ENCODE data around the gene NQO2.

The NQO2 gene

DNA sequence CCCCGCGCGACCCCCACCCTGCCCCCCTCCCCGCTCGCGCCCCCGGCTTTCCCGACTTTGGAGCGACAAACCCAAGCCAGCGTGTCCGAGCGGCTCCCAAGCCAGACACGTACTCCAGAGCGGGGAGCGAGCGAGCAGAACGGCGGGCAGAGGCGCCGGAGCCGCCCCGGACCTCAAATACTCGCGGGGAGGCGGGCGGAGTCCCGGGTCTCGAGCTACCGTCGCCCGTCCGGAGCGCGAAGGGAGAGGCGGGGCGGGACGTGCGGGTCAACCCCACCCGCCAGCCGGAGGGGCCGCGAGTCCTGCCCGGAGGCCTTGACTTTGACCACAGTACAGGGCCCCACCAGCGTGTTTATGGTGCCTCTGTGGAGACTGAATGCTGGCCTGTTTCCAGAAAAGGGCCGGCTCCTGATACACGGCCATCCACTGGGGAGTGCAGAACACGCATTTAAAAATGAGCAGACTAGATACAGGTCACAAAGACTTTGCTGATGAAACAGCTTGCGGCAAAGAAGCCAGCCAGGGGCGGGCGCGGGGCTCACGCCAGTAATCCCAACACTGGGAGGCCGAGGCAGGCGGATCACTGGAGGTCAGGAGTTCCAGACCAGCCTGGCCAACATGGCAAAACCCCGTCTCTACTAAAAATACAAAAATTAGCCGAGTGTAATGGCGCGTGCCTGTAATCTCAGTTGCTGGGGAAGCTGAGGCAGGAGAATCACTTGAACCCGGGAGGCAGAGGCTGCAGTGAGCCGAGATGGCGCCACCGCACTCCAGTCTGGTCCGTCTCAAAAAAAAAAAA lies 28.1 kb upstream of the NQO2 start, which contains the start of gene SERPINB6:
TSS of gene SERPINB6 (minus strand) at position 148 of the 799 bp plus-strand sequence. CDS start 12,235 bp downstream, outside the sequence.
- ChIA-PET POLR2A (interaction anchor here (0.5 to 2.0 kb wide), 13 partner anchors 9 to 278 kb away, joined by 3 to 25 read pairs (median 4); partner anchors contain the start of genes BPHL, NQO2 and SERPINB1), CTCF (interaction anchor here (0.5 to 1.6 kb wide), 4 partner anchors 9 to 154 kb away, joined by 3 to 5 read pairs (median 3); no protein-coding TSS in a partner anchor)
- peaks cover 6% of the 10 kb centered on the region for H3K4me1 ChIP-seq (ENCODE audit: control insufficient read depth, insufficient read depth, low read length)
- H3K4me3 ChIP-seq (ENCODE audit: low read depth, low read length), result peak within 1 kb of the TSS; percentile 70
- H3K36me3 ChIP-seq (ENCODE audit: control insufficient read depth in 2 of 2, insufficient read depth in 1 of 2, low read length in 2 of 2), result peaks cover 0 to 4% of the 10 kb centered on the region in 2 experiments; a peak in 1 of 3 replicates
- H3K9me3 ChIP-seq (ENCODE audit: control insufficient read depth, insufficient read depth, low read depth, low read length), result no peaks in the 10 kb centered on the region
- H3K27ac ChIP-seq (ENCODE audit: extremely low read depth, low read depth, low read length), result peak within 1 kb of the TSS; percentile 90
- TF ChIP-seq, protein P1, sequence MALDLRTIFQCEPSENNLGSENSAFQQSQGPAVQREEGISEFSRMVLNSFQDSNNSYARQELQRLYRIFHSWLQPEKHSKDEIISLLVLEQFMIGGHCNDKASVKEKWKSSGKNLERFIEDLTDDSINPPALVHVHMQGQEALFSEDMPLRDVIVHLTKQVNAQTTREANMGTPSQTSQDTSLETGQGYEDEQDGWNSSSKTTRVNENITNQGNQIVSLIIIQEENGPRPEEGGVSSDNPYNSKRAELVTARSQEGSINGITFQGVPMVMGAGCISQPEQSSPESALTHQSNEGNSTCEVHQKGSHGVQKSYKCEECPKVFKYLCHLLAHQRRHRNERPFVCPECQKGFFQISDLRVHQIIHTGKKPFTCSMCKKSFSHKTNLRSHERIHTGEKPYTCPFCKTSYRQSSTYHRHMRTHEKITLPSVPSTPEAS (tag by site-specific recombination; IDR thresholded peaks at IDR 0.05), result no peak
- TF ChIP-seq ZNF239 (tag by site-specific recombination; IDR thresholded peaks at IDR 0.05), result no peak
- TF ChIP-seq ZBTB21 (tag by site-specific recombination; IDR thresholded peaks at IDR 0.05), result no peak
- TF ChIP-seq ZNF785 (tag by site-specific recombination; IDR thresholded peaks at IDR 0.05), result no peak
- TF ChIP-seq, protein P2, sequence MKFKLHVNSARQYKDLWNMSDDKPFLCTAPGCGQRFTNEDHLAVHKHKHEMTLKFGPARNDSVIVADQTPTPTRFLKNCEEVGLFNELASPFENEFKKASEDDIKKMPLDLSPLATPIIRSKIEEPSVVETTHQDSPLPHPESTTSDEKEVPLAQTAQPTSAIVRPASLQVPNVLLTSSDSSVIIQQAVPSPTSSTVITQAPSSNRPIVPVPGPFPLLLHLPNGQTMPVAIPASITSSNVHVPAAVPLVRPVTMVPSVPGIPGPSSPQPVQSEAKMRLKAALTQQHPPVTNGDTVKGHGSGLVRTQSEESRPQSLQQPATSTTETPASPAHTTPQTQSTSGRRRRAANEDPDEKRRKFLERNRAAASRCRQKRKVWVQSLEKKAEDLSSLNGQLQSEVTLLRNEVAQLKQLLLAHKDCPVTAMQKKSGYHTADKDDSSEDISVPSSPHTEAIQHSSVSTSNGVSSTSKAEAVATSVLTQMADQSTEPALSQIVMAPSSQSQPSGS (tag by site-specific recombination; IDR thresholded peaks at IDR 0.05; ENCODE audit: low read depth), result no peak
- no peak for TF ChIP-seq ZNF776 (tag by site-specific recombination; IDR thresholded peaks at IDR 0.05; ENCODE audit: borderline replicate concordance)
- no peak for TF ChIP-seq ZNF670 (tag by site-specific recombination; IDR thresholded peaks at IDR 0.05; ENCODE audit: low read depth)
- no peak for TF ChIP-seq ZNF747 (tag by site-specific recombination; IDR thresholded peaks at IDR 0.05)
- TF ChIP-seq, protein P3, sequence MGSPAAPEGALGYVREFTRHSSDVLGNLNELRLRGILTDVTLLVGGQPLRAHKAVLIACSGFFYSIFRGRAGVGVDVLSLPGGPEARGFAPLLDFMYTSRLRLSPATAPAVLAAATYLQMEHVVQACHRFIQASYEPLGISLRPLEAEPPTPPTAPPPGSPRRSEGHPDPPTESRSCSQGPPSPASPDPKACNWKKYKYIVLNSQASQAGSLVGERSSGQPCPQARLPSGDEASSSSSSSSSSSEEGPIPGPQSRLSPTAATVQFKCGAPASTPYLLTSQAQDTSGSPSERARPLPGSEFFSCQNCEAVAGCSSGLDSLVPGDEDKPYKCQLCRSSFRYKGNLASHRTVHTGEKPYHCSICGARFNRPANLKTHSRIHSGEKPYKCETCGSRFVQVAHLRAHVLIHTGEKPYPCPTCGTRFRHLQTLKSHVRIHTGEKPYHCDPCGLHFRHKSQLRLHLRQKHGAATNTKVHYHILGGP (tag by site-specific recombination; IDR thresholded peaks at IDR 0.05), result no peak
- TF ChIP-seq ZNF404 (tag by site-specific recombination; IDR thresholded peaks at IDR 0.05), result no peak
- TF ChIP-seq ZNF302 (tag by site-specific recombination; IDR thresholded peaks at IDR 0.05; ENCODE audit: low read depth), result no peak
- TF ChIP-seq HOXC10 (CRISPR knock-in tag; IDR thresholded peaks at IDR 0.05), result no peak
- TF ChIP-seq, protein P4, sequence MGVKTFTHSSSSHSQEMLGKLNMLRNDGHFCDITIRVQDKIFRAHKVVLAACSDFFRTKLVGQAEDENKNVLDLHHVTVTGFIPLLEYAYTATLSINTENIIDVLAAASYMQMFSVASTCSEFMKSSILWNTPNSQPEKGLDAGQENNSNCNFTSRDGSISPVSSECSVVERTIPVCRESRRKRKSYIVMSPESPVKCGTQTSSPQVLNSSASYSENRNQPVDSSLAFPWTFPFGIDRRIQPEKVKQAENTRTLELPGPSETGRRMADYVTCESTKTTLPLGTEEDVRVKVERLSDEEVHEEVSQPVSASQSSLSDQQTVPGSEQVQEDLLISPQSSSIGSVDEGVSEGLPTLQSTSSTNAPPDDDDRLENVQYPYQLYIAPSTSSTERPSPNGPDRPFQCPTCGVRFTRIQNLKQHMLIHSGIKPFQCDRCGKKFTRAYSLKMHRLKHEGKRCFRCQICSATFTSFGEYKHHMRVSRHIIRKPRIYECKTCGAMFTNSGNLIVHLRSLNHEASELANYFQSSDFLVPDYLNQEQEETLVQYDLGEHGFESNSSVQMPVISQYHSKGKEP (tag by site-specific recombination; IDR thresholded peaks at IDR 0.05), result no peak
- no peak for TF ChIP-seq BCL11A (tag by site-specific recombination; IDR thresholded peaks at IDR 0.05; ENCODE audit: low read depth)
- no peak for TF ChIP-seq ZNF76 (tag by site-specific recombination; IDR thresholded peaks at IDR 0.05; ENCODE audit: borderline replicate concordance, low read depth)
- TF ChIP-seq, protein P5, sequence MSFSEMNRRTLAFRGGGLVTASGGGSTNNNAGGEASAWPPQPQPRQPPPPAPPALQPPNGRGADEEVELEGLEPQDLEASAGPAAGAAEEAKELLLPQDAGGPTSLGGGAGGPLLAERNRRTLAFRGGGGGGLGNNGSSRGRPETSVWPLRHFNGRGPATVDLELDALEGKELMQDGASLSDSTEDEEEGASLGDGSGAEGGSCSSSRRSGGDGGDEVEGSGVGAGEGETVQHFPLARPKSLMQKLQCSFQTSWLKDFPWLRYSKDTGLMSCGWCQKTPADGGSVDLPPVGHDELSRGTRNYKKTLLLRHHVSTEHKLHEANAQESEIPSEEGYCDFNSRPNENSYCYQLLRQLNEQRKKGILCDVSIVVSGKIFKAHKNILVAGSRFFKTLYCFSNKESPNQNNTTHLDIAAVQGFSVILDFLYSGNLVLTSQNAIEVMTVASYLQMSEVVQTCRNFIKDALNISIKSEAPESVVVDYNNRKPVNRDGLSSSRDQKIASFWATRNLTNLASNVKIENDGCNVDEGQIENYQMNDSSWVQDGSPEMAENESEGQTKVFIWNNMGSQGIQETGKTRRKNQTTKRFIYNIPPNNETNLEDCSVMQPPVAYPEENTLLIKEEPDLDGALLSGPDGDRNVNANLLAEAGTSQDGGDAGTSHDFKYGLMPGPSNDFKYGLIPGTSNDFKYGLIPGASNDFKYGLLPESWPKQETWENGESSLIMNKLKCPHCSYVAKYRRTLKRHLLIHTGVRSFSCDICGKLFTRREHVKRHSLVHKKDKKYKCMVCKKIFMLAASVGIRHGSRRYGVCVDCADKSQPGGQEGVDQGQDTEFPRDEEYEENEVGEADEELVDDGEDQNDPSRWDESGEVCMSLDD (tag by site-specific recombination; IDR thresholded peaks at IDR 0.05), result no peak
- TF ChIP-seq TCF7L2 (IDR thresholded peaks at IDR 0.05; ENCODE audit: borderline replicate concordance, low read depth, low read length), result no peak
- TF ChIP-seq, protein P6, sequence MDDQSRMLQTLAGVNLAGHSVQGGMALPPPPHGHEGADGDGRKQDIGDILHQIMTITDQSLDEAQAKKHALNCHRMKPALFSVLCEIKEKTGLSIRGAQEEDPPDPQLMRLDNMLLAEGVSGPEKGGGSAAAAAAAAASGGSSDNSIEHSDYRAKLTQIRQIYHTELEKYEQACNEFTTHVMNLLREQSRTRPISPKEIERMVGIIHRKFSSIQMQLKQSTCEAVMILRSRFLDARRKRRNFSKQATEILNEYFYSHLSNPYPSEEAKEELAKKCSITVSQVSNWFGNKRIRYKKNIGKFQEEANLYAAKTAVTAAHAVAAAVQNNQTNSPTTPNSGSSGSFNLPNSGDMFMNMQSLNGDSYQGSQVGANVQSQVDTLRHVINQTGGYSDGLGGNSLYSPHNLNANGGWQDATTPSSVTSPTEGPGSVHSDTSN (CRISPR knock-in tag; IDR thresholded peaks at IDR 0.05), result no peak; the same call in 1 of the 2 replicates
- TF ChIP-seq ZNF488 (tag by site-specific recombination; IDR thresholded peaks at IDR 0.05), result no peak
- TF ChIP-seq ZNF558 (tag by site-specific recombination; IDR thresholded peaks at IDR 0.05), result no peak
- TF ChIP-seq ZNF10 (tag by site-specific recombination; IDR thresholded peaks at IDR 0.05), result 0 out of 2 replicates have a peak, but pooled peaks have one; percentile 40
- TF ChIP-seq MEIS1 (CRISPR knock-in tag; IDR thresholded peaks at IDR 0.05; ENCODE audit: borderline replicate concordance), result no peak
- no peak for TF ChIP-seq ZNF23 (tag by site-specific recombination; IDR thresholded peaks at IDR 0.05; ENCODE audit: borderline replicate concordance)
- TF ChIP-seq ZNF837 (tag by site-specific recombination; IDR thresholded peaks at IDR 0.05), result no peak
- TF ChIP-seq, protein P7, sequence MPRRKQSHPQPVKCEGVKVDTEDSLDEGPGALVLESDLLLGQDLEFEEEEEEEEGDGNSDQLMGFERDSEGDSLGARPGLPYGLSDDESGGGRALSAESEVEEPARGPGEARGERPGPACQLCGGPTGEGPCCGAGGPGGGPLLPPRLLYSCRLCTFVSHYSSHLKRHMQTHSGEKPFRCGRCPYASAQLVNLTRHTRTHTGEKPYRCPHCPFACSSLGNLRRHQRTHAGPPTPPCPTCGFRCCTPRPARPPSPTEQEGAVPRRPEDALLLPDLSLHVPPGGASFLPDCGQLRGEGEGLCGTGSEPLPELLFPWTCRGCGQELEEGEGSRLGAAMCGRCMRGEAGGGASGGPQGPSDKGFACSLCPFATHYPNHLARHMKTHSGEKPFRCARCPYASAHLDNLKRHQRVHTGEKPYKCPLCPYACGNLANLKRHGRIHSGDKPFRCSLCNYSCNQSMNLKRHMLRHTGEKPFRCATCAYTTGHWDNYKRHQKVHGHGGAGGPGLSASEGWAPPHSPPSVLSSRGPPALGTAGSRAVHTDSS (tag by site-specific recombination; IDR thresholded peaks at IDR 0.05), result no peak
